Fibroblast of villous mesenchyme (primary cell): ENCODE data around the gene EFCC1. TPM values are rescaled to one million over a fixed set of nuclear protein-coding genes. Genes with fewer than 3 reads are reported as not detected.

Experiments
- DNase-seq: peaks from one replicate; pipeline ENCODE4 v3.0.0-alpha.2; 2010; ENCODE audit warnings: low read depth
- H3K4me3 ChIP-seq: 2 replicates; pipeline ENCODE4 v1.5.1; 2011; ENCODE audit warnings: low read depth, mild to moderate bottlenecking, low read length
- CTCF ChIP-seq: IDR thresholded peaks from 2 replicates; pipeline ENCODE4 v1.5.1; 2012; ENCODE audit warnings: low read depth, mild to moderate bottlenecking, low read length; ENCODE audit not compliant: insufficient read depth
- total RNA-seq: library from RNA; depleted of rRNA; stranded (reverse); fragments of >200 nt; gene quantifications from 2 replicates; pipeline ENCODE4 v1.2.3, GENCODE V29; 2012

The EFCC1 gene
- not detected in 2 replicates for total RNA-seq

- peak; percentile 26 for DNase-seq
- peak within 1 kb of the TSS; percentile 47 for H3K4me3 ChIP-seq
- no peak for TF ChIP-seq CTCF
Observed at GRCh38 chr3:129001101-129001805, at the start of gene EFCC1. Gene EFCC1, plus strand, starts transcription at chr3:129001304. Its CDS starts 325 bp downstream, at chr3:129001629.

- no peak for TF ChIP-seq CTCF
- no peak overlapping the region for H3K4me3 ChIP-seq
- DNase-seq: no peak
Observed at GRCh38 chr3:128956440-128956839, 44.7 kb upstream of the EFCC1 start.

GRCh38 chr3:128965280-128965679 lies 35.8 kb upstream of the EFCC1 start:
- no peak for TF ChIP-seq CTCF
- DNase-seq: no peak
- H3K4me3 ChIP-seq: no peak overlapping the region

GRCh38 chr3:128965818-128966217 lies 35.3 kb upstream of the EFCC1 start:
- TF ChIP-seq CTCF: no peak
- no peak for DNase-seq
- H3K4me3 ChIP-seq: no peak overlapping the region

- H3K4me3 ChIP-seq: no peak overlapping the region
- no peak for DNase-seq
- no peak for TF ChIP-seq CTCF
Observed at GRCh38 chr3:128967748-128968355, 33.3 kb upstream of the EFCC1 start.

- H3K4me3 ChIP-seq: no peak overlapping the region
- peak; percentile 48 for DNase-seq
- TF ChIP-seq CTCF: peak; percentile 90
Observed at GRCh38 chr3:128969993-128970739, 30.9 kb upstream of the EFCC1 start.
